HepG2 (cell line): ENCODE data around the gene ALB. TPM values are rescaled to one million over a fixed set of nuclear protein-coding genes. Genes with fewer than 3 reads are reported as not detected.

Experiments used
- EP300 ChIP-seq, 3 experiments: sonication (generic) in 1 of 3; formaldehyde crosslinking in 1 of 3; IDR thresholded peaks; 2 replicates each; pipeline versions ENCODE4 v1.5.1 to v1.6.1; 2011 to 2020; ENCODE audit warnings: low read depth in 2 of 3, low read length in 2 of 3, borderline replicate concordance in 1 of 3, improper control_type of control experiment in 1 of 3, mild to moderate bottlenecking in 1 of 3, missing genetic modification reagents in 1 of 3, moderate library complexity in 1 of 3
- ETS1 ChIP-seq: sonication (generic); formaldehyde crosslinking; IDR thresholded peaks from 2 replicates; pipeline ENCODE4 v1.4.0; 2020; ENCODE audit warnings: missing genetic modification reagents
- FOXA1 ChIP-seq, 2 experiments: fragments of 450-650 bp in 1 of 2; sonication (generic) in 1 of 2; formaldehyde crosslinking in 1 of 2; IDR thresholded peaks; 2 replicates each; pipeline versions ENCODE4 v1.4.0 to v1.6.1; 2016 to 2020; ENCODE audit warnings: missing genetic modification reagents in 1 of 2
- FOXK2 ChIP-seq: fragments of 450-650 bp; IDR thresholded peaks from 2 replicates; pipeline ENCODE4 v1.6.1; 2016
- HNF4G ChIP-seq, 2 experiments: sonication (generic) in 1 of 2; formaldehyde crosslinking in 1 of 2; IDR thresholded peaks; 2 replicates each; pipeline versions ENCODE4 v1.4.0 to v1.6.1; 2011 to 2020; ENCODE audit warnings: borderline replicate concordance in 2 of 2, low read depth in 2 of 2, mild to moderate bottlenecking in 2 of 2, low read length in 1 of 2, missing genetic modification reagents in 1 of 2, moderate library complexity in 1 of 2
- IKZF1 ChIP-seq: fragments of 450-650 bp; IDR thresholded peaks from 2 replicates; pipeline ENCODE4 v1.7.1; 2016
- IRF9 ChIP-seq: sonication (generic); formaldehyde crosslinking; IDR thresholded peaks from 2 replicates; pipeline ENCODE4 v1.8.0; 2022; ENCODE audit warnings: missing genetic modification reagents, mild to moderate bottlenecking, borderline replicate concordance
- KAT8 ChIP-seq: IDR thresholded peaks from 2 replicates; pipeline ENCODE4 v1.6.1; 2016; ENCODE audit warnings: missing genetic modification reagents, missing compliant biosample characterization
- NR2F1 ChIP-seq, 2 experiments: fragments of 450-650 bp in 1 of 2; formaldehyde crosslinking in 1 of 2; IDR thresholded peaks; 2 replicates each; pipeline versions ENCODE4 v1.5.0 to v1.6.1; 2016 to 2020; ENCODE audit warnings: mild to moderate bottlenecking in 1 of 2, missing compliant biosample characterization in 1 of 2, missing genetic modification reagents in 1 of 2, moderate library complexity in 1 of 2
- PRMT3 ChIP-seq: sonication (generic); formaldehyde crosslinking; IDR thresholded peaks from 2 replicates; pipeline ENCODE4 v1.8.1; 2022; ENCODE audit warnings: low read depth, mild to moderate bottlenecking, moderate library complexity, missing genetic modification reagents, borderline replicate concordance
- STAT6 ChIP-seq: sonication (generic); formaldehyde crosslinking; IDR thresholded peaks from 2 replicates; pipeline ENCODE4 v1.4.0; 2020; ENCODE audit warnings: missing genetic modification reagents, mild to moderate bottlenecking, borderline replicate concordance
- TEAD3 ChIP-seq: optimal IDR thresholded peaks from 2 replicates; pipeline ENCODE3; 2016; ENCODE audit warnings: borderline replicate concordance
- TERF1 ChIP-seq: sonication (generic); formaldehyde crosslinking; IDR thresholded peaks from 2 replicates; pipeline ENCODE4 v1.8.0; 2022; ENCODE audit warnings: mild to moderate bottlenecking, missing genetic modification reagents, moderate library complexity
- ZBTB21 ChIP-seq: sonication (generic); formaldehyde crosslinking; IDR thresholded peaks from 2 replicates; pipeline ENCODE4 v1.4.0; 2020; ENCODE audit warnings: missing genetic modification reagents
- ZEB1 ChIP-seq: IDR thresholded peaks from 2 replicates; pipeline ENCODE4 v1.6.1; 2012; ENCODE audit warnings: mild to moderate bottlenecking, low read depth, inconsistent platforms; ENCODE audit not compliant: insufficient replicate concordance
- ZNF556 ChIP-seq: sonication (generic); formaldehyde crosslinking; IDR thresholded peaks from 2 replicates; pipeline ENCODE4 v1.4.0; 2020; ENCODE audit warnings: mild to moderate bottlenecking, missing genetic modification reagents, borderline replicate concordance
- ZNF614 ChIP-seq: IDR thresholded peaks from 2 replicates; pipeline ENCODE4 v1.6.1; 2018; ENCODE audit warnings: missing biosample characterization, missing genetic modification reagents, inconsistent platforms, borderline replicate concordance
- ZNF792 ChIP-seq: IDR thresholded peaks from 2 replicates; pipeline ENCODE4 v1.6.1; 2016
- ZUFSP ChIP-seq: sonication (generic); formaldehyde crosslinking; IDR thresholded peaks from 2 replicates; pipeline ENCODE4 v1.9.0; 2021; ENCODE audit warnings: missing genetic modification reagents, mild to moderate bottlenecking, borderline replicate concordance
- polyA plus RNA-seq, 8 experiments: library from polyadenylated mRNA; depleted of rRNA in 3 of 8; stranded (reverse) in 7 of 8; unstranded in 1 of 8; fragments of >200 nt; fragmentation: Illumina TruSeq in 4 of 8; extraction: Trizol in 4 of 8; gene quantifications; 2 replicates each; pipeline versions ENCODE4 v1.2.1 to v1.2.3, GENCODE V29; 2011 to 2016; ENCODE audit warnings: low read depth in 4 of 8, missing spikeins in 1 of 8, mixed read lengths in 1 of 8; ENCODE audit not compliant: insufficient read depth in 1 of 8
- total RNA-seq, 5 experiments: library from RNA; depleted of rRNA; stranded (reverse); fragments of >200 nt; fragmentation: Illumina TruSeq; extraction: Trizol; gene quantifications; 2 replicates each; pipeline ENCODE4 v1.2.3, GENCODE V29; 2016; ENCODE audit warnings: low read depth in 1 of 5

ALB gene
- total and polyA plus RNA-seq, 2 of the 13 experiments (the other 11 are each of a cell fraction or from before 2014, with no cell fraction given), result 22,259 to 22,625 TPM

GRCh38 chr4:73388887-73389286 lies 15.2 kb upstream of the ALB start (continued):
- TF ChIP-seq TERF1 (no peak), IRF9 (no peak), ETS1 (no peak), KAT8 (CRISPR knock-in tag) (peak; percentile 35; the same call in 1 of the 2 replicates), FOXK2 (peak; percentile 67; the same call in 1 of the 2 replicates), ZUFSP (no peak), EP300 (IDR thresholded peaks at IDR 0.05; ENCODE audit: low read depth in 2 of 2, low read length in 2 of 2) (peak in 1 of 2 experiments; percentile 98; a peak in 2 of 4 replicates), EP300 (CRISPR knock-in tag; IDR thresholded peaks at IDR 0.05; ENCODE audit: borderline replicate concordance) (peak; percentile 33; the same call in 1 of the 2 replicates), IKZF1 (no peak), PRMT3 (CRISPR knock-in tag) (no peak), ZNF614 (0 out of 2 replicates have a peak, but pooled peaks have one; percentile 32), STAT6 (CRISPR knock-in tag) (no peak), TEAD3 (CRISPR knock-in tag) (peak; percentile 49), HNF4G (IDR thresholded peaks at IDR 0.05; ENCODE audit: borderline replicate concordance, low read depth, low read length) (peak; percentile 29; the same call in 1 of the 2 replicates), HNF4G (CRISPR knock-in tag; IDR thresholded peaks at IDR 0.05; ENCODE audit: borderline replicate concordance, low read depth) (no peak), ZBTB21 (CRISPR knock-in tag) (no peak), NR2F1 (CRISPR knock-in tag; IDR thresholded peaks at IDR 0.05) (peak in 1 of 2 experiments; percentile 71; a peak in 3 of 4 replicates), ZNF556 (CRISPR knock-in tag) (no peak), FOXA1 (IDR thresholded peaks at IDR 0.05) (peak; percentile 72), FOXA1 (CRISPR knock-in tag; IDR thresholded peaks at IDR 0.05) (peak; percentile 80), ZEB1 (no peak), ZNF792 (CRISPR knock-in tag) (no peak)
